Breast epithelium (tissue), 3 donors: ENCODE measurements around the gene TIE1.

Experiments used
- POLR2A ChIP-seq: fragments of 450-650 bp; IDR thresholded peaks from one replicate; pipeline ENCODE4 v1.6.1; 2016; ENCODE audit warnings: antibody characterized with exemption, mild to moderate bottlenecking, moderate library complexity
- POLR2AphosphoS5 ChIP-seq, 3 donors: sonication (generic); formaldehyde crosslinking; IDR thresholded peaks; one replicate each; pipeline ENCODE4 v1.6.1; 2017; ENCODE audit warnings: antibody characterized with exemption in 3 of 3
- TF ChIP-seq, protein P1 (sequence below), 3 donors: fragments of 450-650 bp; IDR thresholded peaks; one replicate each; pipeline ENCODE4 v1.5.1; 2016 to 2017; ENCODE audit warnings: antibody characterized with exemption in 3 of 3, mild to moderate bottlenecking in 3 of 3, moderate library complexity in 3 of 3

DNA sequence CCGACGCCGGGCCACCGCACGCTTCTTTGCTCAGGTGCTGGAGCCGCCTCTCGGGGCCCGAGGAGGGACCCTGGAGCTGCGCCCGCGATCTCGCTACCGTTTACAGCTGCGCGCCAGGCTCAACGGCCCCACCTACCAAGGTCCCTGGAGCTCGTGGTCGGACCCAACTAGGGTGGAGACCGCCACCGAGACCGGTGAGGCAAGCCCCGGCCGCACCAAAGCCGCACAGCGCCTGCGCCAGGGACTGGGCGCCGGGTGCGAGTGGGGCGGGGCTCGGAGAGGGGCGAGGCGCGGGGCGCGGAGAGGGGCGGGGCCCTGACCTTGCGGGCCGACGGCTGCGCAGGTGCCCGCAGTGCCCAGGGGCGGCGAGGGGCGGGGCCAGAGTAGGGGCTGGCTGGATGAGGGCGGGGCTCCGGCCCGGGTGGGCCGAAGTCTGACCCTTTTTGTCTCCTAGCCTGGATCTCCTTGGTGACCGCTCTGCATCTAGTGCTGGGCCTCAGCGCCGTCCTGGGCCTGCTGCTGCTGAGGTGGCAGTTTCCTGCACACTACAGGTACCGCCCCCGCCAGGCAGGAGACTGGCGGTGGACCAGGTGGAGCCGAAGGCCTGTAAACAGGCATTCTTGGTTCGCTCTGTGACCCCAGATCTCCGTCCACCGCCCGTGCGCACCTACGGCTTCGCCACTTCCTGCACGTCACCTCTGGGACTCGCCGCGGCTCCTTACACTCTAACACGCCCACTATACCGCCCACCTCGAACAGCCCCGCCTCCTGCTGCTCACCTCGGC is 48.2 kb downstream of the TIE1 start:
- TF ChIP-seq POLR2A (peak; percentile 41), POLR2AphosphoS5 (IDR thresholded peaks at IDR 0.05) (peak in 2 of 3 donors; percentile 9 to 84)
- TF ChIP-seq, protein P1, sequence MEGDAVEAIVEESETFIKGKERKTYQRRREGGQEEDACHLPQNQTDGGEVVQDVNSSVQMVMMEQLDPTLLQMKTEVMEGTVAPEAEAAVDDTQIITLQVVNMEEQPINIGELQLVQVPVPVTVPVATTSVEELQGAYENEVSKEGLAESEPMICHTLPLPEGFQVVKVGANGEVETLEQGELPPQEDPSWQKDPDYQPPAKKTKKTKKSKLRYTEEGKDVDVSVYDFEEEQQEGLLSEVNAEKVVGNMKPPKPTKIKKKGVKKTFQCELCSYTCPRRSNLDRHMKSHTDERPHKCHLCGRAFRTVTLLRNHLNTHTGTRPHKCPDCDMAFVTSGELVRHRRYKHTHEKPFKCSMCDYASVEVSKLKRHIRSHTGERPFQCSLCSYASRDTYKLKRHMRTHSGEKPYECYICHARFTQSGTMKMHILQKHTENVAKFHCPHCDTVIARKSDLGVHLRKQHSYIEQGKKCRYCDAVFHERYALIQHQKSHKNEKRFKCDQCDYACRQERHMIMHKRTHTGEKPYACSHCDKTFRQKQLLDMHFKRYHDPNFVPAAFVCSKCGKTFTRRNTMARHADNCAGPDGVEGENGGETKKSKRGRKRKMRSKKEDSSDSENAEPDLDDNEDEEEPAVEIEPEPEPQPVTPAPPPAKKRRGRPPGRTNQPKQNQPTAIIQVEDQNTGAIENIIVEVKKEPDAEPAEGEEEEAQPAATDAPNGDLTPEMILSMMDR (IDR thresholded peaks at IDR 0.05), result no peak
